ENCODE data around the gene TAF1D. TPM values are rescaled to one million over a fixed set of nuclear protein-coding genes. Genes with fewer than 3 reads are reported as not detected.

The TAF1D gene
- total RNA-seq, 1 experiment from 2014 or later: 272 TPM

DNA sequence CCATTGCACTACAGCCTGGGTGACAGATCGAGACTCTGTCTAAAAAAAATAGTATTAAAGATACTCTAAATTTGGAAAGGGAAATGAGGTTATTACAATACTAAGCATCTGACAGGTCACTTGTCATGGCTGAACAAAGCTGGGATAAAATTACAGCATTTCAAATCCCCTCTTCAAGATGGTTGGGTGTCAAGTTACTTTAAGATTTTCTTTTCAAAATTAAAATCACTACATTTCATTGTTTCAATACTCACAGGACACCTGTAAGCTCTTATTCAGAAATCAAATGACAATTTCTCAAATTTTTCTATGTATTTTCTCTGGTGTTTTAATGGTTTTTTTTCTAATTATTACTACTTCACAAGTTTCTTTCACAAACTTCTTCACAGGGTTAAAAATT lies 5.7 kb downstream of the TAF1D start:
- H3K4ac ChIP-seq (ENCODE audit: low read depth, low read length): no peak overlapping the region
- peaks cover 21% of the 10 kb centered on the region; the same call in 1 of the 2 replicates for H3K79me2 ChIP-seq (ENCODE audit: insufficient read depth, low read length)
- Mint-ChIP-seq H3K36me3 (ENCODE audit: insufficient read depth in 1 of 3, low read depth in 3 of 3) (peaks cover 80 to 98% (median 94%) of the 10 kb centered on the region in 3 experiments), H3K27me3 (ENCODE audit: low read depth) (no peaks in the 10 kb centered on the region), H3K27ac (peak overlapping the region in 1 of 3 experiments; percentile 88; a peak in 2 of 7 replicates), H3K9me3 (no peaks in the 10 kb centered on the region; a peak in 1 of 5 replicates), H3K4me3 (peak overlapping the region in 1 of 2 experiments; percentile 47; a peak in 1 of 5 replicates), H3K4me1 (peaks cover 35 to 47% of the 10 kb centered on the region in 2 experiments)
- H4K5ac ChIP-seq (ENCODE audit: insufficient read length, low read depth, low read length): no peak overlapping the region
- no peak overlapping the region for H3K27ac ChIP-seq (ENCODE audit: insufficient read length, low read depth, low read length)
- no peak overlapping the region for H2BK12ac ChIP-seq (ENCODE audit: insufficient read length, low read depth, low read length)
- H4K91ac ChIP-seq (ENCODE audit: insufficient read length, low read depth, low read length): no peak overlapping the region
- no peak overlapping the region for H2BK120ac ChIP-seq (ENCODE audit: low read depth, low read length, poor library complexity, severe bottlenecking)
- H4K20me1 ChIP-seq (ENCODE audit: control insufficient read depth, insufficient read depth, insufficient read length): no peaks in the 10 kb centered on the region
- H4K8ac ChIP-seq (replicated peaks; ENCODE audit: insufficient read length, low read depth, low read length): no peak overlapping the region
- no peaks in the 10 kb centered on the region for H3K9me3 ChIP-seq (ENCODE audit: control insufficient read depth, low read depth, low read length)
- TF ChIP-seq CTCF (conservative IDR thresholded peaks at IDR 0.05): no peak
- H3T11ph ChIP-seq (ENCODE audit: low read length): no peak overlapping the region
- H3K18ac ChIP-seq (ENCODE audit: insufficient read length, low read depth, low read length): no peak overlapping the region
- peaks cover 3% of the 10 kb centered on the region for H3K79me1 ChIP-seq (ENCODE audit: insufficient read depth, low read depth, low read length, poor library complexity, severe bottlenecking)
- H2AK5ac ChIP-seq (ENCODE audit: insufficient read length, low read length): no peak overlapping the region
- no peak overlapping the region for H3K23ac ChIP-seq (ENCODE audit: insufficient read length, low read depth, low read length)
- no peaks in the 10 kb centered on the region for H3K4me1 ChIP-seq (ENCODE audit: insufficient read depth, low read length)
- peaks cover 6% of the 10 kb centered on the region for H3K23me2 ChIP-seq (ENCODE audit: insufficient read length, low read depth, low read length, poor library complexity, severe bottlenecking)
- WGBS (ENCODE audit: extremely low coverage, insufficient read length, low lambda C conversion rate): no CpG with 5 or more reads among the region's 1 CpG
- H2BK5ac ChIP-seq (ENCODE audit: insufficient read length, low read length): no peak overlapping the region
- no peaks in the 10 kb centered on the region for H3K27me3 ChIP-seq (ENCODE audit: insufficient read depth, low read length)
- no peak overlapping the region for H3K4me2 ChIP-seq (ENCODE audit: insufficient read depth, insufficient read length, low read length)
- no peak overlapping the region for H2BK15ac ChIP-seq (ENCODE audit: low read depth, low read length)
- H3K14ac ChIP-seq (ENCODE audit: insufficient read depth, low read length): no peak overlapping the region
- no peak overlapping the region for H3K9ac ChIP-seq (ENCODE audit: extremely low read depth, insufficient read length, low read length)
- no peak overlapping the region for H2BK20ac ChIP-seq (ENCODE audit: low read depth, low read length, poor library complexity, severe bottlenecking)
- no peak overlapping the region for H2AFZ ChIP-seq (ENCODE audit: low read length)
- no peak overlapping the region for H3K56ac ChIP-seq (ENCODE audit: insufficient read length, low read depth, low read length)
- no peak for DNase-seq
